ENCODE measurements around the gene TSEN54.

DNA sequence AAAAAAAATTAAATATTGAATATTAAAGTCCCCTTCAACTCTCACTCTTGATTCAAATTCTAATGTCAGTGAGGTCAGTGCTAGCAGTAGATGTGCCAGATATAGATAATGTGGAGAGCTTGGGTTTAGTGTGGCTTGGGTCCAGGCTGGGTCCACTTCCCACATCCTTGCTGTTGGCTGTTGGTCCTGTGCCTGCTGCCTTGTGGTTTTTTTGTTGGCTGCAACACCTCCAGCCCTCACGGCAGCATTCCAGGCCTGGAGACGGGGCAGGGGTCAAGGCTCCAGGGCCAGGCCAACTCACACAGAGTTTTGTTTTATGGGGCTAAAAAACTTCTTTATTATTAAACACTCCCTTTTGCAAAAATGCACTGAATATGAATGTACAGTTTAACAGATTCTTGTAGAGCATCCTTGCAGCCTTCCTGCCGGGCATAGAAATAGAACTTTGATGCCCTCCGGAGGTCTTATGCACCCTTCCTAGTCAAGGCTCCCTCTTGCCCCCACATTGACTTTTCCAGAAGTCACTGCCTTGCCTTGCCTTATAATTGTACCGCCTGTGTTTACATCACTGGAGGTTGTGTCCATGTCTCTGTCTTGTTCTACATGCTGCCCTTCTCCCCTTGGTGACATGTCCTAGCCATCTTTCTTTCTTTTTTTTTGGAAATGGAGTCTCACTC is 45.7 kb downstream of the TSEN54 start:
- TF ChIP-seq CTCF (conservative IDR thresholded peaks at IDR 0.05; ENCODE audit: low read length) = no peak
- no peak for TF ChIP-seq EZH2phosphoT487 (IDR thresholded peaks at IDR 0.05; ENCODE audit: borderline replicate concordance, low read depth, low read length)

Measured in OCI-LY7 (cell line).